Activated CD8-positive, alpha-beta memory T cell treated with anti-CD3 and anti-CD28 coated beads for 1 hour (primary cell): ENCODE measurements around the gene DDR2.

Experiments used
- DNase-seq, 2 donors: peaks; one replicate each; pipeline ENCODE4 v3.0.0-alpha.2; 2020; ENCODE audit warnings: low read depth in 1 of 2; ENCODE audit errors: extremely low read depth in 1 of 2

The DDR2 gene

GRCh38 chr1:162670928-162671663 lies 38.8 kb downstream of the DDR2 start:
- DNase-seq = no peak

DNA sequence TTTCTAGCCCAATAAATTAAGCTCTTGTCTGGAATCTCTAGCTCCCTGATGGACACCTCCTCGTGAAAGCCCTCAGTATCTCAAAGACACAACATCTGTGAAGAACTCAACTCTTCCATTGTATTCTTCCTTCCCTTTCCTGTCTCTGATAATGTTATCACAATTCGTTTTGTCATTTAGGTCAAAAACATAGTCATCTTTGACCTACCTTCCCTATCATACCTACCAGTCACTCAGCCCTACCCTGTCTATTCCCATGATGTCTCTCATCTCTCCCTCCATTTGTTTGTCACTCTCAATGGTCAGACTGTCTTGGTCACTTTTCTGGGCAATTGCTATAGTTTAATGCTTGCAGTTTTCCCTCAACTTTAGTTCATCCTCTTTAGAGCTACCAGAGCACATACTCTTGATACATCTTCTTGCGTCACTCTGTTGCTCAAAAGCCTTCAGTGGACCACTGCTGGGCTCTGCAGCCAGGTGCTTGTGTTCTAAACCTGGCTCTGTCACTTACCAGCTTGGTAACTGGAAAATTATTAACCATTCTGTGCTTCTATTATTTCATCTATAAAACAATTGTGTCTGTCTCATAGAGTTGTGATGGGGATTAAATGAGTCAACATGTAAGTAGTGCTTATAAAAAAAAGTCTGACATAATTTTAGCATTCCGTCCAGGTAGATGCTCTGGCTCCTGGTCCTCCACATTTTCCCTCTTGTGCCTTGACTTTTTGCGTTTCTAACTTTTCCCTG lies 39.6 kb downstream of the DDR2 start:
- DNase-seq = no peak

- no peak for DNase-seq
These were observed 40.5 kb downstream of the DDR2 start for GRCh38 chr1:162672622-162673260.

- no peak for DNase-seq
These were observed 41.9 kb downstream of the DDR2 start for GRCh38 chr1:162674034-162674608.

- DNase-seq = no peak
These were observed 43.8 kb downstream of the DDR2 start for GRCh38 chr1:162676087-162676486.

GRCh38 chr1:162676750-162677149 lies 44.5 kb downstream of the DDR2 start:
- DNase-seq = no peak

DNA sequence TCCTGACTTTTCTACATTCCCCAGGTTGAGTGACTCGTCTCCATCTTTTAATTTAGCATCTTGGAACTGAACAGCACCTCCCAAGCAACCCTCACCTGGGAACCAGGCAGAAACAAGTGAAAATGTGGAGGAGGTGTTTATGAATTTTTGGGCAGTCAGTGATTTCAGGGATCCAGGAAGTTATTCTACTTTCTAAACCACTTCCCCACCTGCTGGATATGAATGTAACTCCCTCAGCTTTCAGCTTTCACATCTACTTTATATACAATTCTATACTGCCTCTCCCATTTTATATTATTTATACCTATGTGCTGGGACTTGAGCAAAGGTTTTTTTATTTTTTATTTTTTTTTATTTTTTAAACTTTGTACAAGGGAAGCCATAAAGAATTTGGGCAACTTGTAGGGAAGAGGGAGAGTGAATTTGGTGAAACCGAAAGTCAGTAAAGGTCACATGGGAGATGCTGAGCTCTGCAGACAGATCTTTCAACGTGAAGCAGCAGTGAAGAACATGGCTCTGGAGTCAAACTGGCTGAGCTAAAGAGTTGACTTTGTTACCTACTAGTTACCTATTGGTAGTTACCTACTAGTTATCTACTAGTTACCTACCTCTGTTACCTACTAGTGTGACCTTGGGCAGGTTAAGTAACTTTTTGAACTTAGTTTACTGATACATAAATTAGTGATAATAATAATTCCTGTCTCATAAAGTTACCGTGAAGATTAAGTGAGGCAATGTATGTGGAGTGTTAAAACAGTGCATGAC lies 45.5 kb downstream of the DDR2 start:
- no peak for DNase-seq

DNA sequence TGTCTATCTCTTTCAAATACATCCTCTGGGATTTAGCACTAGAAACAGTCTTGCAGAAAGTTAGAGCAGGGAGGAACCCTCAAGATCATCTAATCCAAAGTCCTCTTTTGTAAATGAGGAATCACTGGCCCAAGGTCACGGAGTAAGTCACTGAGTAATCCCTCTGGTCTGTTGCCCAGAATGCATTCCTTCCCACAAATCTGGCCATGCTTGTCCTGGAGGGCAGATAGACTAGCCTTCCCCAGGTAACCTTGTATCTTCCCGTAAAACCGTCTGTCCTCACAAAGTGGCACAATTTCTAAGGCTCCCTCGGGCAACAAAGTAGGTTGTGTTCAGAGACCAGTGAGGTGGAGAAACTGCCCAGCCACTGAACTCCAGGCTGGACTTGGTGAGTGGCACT lies 46.2 kb downstream of the DDR2 start:
- DNase-seq = no peak

GRCh38 chr1:162679298-162679697 lies 47.0 kb downstream of the DDR2 start:
- DNase-seq = no peak

DNA sequence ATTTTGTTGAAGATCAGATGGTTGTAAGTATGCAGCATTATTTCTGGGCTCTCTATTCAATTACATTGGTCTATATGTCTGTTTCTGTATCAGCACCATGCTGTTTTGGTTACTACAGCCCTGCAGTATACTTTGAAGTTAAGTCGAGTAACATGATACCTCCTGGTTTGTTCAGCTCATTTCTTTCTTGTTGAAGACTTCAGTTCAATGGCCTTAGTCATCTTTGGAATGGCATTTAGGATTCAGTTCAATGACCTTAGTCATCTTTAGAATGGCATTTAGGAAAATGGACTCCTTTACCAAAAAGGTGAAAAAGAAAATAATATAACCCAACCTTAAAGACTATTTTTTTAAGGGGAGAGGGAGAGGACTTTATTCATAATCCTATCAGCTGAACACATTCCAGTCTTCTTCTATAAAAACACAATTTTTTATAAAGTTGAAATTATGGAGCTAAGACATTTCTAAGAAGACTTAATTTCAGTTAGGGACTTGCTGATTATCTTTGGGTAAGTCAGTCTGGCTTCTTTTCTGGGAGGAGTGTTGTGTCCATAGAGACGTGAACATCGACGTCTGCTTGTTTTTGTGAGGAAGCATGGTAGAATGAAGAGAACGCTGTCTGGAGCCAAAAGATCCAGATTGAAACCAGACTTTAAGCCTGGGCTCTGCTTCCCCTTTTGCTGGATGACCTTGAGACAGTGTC lies 48.3 kb downstream of the DDR2 start:
- no peak for DNase-seq

GRCh38 chr1:162681122-162681436 lies 48.8 kb downstream of the DDR2 start:
- DNase-seq = no peak

GRCh38 chr1:162682013-162682419 lies 49.8 kb downstream of the DDR2 start:
- DNase-seq = no peak

- no peak for DNase-seq
These were observed 55.6 kb downstream of the DDR2 start for GRCh38 chr1:162687870-162688269.

DNA sequence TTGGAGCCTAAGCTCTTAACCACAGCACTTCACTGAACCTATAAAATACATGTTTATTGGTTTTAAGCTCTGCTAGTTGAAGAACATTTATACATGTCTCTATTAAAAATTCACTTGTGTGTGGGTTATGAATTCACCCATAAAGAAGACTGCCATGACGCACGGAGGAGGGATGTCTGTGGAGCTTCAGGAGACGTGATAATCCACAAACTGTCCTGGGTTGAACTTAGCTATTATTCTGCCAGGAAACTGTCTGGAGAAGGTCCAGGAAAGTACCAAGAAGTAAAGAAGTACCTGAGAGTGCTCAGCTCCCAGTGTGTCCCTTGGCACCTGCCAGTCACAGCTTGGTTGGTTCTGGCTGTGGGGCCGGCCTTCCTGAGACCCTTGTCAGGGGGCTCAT lies 56.3 kb downstream of the DDR2 start:
- DNase-seq = no peak

GRCh38 chr1:162688931-162689330 lies 56.7 kb downstream of the DDR2 start:
- DNase-seq = no peak

DNA sequence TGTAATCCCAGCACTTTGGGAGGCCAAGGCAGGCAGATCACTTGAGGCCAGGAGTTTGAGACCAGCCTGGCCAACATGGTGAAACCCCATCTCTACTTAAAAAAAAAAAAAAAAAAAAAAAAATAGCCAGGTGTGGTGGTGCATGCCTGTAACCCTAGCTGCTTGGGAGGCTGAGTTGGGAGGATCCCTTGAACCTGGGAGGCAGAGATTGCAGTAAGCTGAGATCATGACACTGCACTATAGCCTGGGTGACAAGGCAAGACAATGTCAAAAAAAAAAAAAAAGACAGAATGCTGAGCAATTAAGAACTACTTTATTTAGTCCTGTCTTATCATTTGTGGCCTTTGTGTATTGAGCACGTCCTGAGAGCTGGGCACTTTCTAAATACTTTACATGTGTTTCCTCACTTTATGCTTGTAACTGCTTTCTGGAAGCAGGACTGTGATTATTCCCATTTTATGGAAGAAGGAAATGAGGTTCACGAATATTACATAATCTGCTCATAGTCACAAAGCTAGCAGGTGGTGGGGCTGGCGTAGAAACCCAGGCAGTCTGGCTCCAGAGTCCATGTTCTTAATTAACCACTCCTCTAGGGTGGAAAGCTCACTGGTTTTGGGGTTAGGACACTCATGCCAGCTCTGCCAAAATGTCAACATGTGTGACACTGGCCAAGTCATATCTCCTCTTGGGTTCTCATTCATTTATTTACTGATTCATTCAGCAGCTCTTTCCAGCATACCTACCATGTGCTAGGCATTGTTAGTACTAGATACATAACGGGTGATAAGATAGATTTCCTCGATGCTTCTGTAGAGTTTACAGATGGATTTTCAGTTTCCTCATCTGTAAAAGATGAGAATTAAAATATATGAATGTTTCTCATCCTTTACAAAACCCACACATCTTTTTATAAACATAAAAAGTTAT lies 57.7 kb downstream of the DDR2 start:
- no peak for DNase-seq

DNA sequence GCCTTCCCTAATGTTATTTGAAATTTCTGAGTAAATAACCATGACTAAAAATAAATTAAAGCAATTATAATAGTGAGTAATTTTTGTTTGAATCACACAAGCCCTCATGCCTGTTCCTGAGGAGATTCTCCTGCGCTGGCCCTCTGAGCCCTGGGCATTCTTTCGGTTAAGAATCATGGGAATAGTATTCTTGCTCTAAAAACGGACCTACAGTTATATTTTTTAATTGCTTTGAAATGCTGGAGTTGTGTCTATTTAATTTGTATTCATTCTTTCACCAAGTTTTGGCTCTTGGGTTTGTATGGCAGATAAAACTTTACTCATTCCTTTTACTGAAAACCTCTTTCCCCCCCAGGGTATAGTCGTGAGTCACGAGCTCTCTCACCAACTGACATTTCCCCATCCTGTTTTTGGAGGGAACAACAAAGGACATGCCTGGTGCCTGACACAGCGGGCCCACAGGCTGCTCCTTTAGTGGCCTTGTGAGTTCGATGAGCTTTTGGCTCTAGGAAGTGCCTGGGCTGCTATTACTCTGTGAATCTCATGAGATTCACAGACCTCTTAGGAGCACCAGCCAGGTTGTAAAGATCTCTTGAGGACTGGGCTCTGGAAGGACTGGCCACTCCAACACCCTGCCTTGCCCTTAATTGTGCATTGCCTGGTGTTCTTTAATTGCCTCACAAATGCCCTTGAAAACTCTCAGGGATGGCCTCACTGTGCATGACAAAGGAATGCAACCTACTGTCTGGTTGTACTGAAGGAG lies 58.6 kb downstream of the DDR2 start:
- DNase-seq = no peak

- no peak for DNase-seq
These were observed 59.8 kb downstream of the DDR2 start for GRCh38 chr1:162691999-162692575.
